ENCODE results near the gene EPHB3.

DNA sequence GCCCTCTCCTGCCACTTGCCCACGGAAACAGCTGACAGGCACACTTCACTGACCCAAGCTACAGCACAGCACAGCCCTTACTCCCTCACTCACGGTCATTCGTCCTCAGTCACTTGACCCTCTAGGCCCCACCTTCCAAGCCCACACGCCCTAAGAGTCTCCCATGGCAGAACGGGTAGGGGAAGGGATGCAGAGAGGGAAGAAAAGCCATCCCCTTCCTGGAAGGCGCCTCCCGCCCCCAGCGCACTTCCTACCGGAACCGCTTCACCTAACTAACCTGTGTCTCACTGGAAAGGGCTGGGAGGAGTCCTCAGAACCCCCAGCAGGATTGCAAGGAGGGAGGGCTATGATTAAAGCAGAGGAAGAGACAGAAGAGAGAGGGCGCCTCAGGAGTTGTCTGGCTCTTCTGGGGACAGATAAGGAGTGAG is 22.9 kb downstream of the EPHB3 start:
- TF ChIP-seq, protein P1, sequence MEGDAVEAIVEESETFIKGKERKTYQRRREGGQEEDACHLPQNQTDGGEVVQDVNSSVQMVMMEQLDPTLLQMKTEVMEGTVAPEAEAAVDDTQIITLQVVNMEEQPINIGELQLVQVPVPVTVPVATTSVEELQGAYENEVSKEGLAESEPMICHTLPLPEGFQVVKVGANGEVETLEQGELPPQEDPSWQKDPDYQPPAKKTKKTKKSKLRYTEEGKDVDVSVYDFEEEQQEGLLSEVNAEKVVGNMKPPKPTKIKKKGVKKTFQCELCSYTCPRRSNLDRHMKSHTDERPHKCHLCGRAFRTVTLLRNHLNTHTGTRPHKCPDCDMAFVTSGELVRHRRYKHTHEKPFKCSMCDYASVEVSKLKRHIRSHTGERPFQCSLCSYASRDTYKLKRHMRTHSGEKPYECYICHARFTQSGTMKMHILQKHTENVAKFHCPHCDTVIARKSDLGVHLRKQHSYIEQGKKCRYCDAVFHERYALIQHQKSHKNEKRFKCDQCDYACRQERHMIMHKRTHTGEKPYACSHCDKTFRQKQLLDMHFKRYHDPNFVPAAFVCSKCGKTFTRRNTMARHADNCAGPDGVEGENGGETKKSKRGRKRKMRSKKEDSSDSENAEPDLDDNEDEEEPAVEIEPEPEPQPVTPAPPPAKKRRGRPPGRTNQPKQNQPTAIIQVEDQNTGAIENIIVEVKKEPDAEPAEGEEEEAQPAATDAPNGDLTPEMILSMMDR (IDR thresholded peaks at IDR 0.05), result no peak
- no peak for TF ChIP-seq POLR2AphosphoS5 (IDR thresholded peaks at IDR 0.05; ENCODE audit: insufficient read depth in 1 of 2, low read depth in 1 of 2)
